Measurements from ENCODE around the gene BTBD16.

The BTBD16 gene

DNA sequence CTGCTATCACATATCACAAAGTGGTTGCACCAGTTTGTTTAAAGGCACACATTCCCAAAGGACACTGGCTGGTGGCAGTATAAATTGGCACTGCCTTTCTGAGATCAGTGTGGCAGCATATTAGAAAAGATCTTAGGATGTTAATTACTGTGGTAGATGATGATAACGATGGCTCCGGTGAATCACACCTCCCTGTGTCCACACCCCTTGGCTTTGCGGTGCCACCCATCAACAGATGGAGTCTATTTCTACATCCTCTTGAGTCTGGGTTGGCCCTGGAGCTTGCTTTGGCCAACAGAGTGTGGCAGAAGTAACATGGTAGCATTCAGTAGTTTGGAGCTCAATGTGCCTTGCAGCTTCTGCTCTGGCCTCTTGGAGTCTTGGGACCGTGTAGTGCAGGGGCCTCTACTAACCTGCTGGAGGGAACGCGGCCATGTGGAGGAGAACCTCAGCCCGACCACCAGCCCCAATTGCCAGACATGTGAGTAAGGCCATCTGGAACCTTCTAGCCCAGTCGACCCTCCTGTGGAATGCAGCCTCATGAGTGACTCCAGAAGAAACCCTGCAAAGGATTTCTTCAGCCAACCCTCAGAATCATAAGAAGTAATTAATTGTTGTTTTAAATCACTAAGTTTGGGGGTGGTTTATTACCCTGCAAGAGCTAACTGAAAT lies 76.2 kb downstream of the BTBD16 start:
- peaks cover 25% of the 10 kb centered on the region for H3K9me3 ChIP-seq (ENCODE audit: control insufficient read depth, insufficient read depth, low read depth, low read length)
- no peak overlapping the region for H3K4me3 ChIP-seq (ENCODE audit: low read depth, low read length)
- peaks cover 6% of the 10 kb centered on the region for H3K4me1 ChIP-seq (ENCODE audit: control insufficient read depth, insufficient read depth, low read length)
- H3K27ac ChIP-seq (ENCODE audit: low read depth, low read length): no peak overlapping the region
- H3K36me3 ChIP-seq (ENCODE audit: control insufficient read depth, insufficient read depth, low read length): no peaks in the 10 kb centered on the region
- no peak overlapping the region for H3K9ac ChIP-seq (ENCODE audit: low read length)
- no peaks in the 10 kb centered on the region for H3K27me3 ChIP-seq (ENCODE audit: control insufficient read depth, insufficient read depth, low read length)

DNA sequence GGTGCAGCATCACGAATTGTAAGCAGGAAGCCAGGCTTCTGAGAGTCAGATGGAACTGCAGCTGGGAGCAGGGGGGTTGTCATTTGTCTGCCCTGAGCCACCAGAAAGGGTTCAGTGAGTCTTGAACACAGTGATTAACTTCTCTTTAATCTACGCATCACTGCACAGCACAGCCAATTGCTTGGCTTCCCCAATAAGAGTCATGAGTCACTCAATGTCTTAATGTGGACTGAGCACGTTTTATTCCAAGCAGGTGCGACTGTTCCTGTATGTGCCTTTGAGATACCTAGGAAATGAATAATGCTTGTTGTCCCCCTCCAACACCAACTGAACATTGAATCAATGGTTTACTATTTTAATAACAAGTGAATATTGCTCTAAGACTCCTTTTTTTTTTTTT lies 77.4 kb downstream of the BTBD16 start:
- Histone ChIP-seq H3K9me3 (ENCODE audit: control insufficient read depth, insufficient read depth, low read depth, low read length) (peaks cover 25% of the 10 kb centered on the region), H3K4me1 (ENCODE audit: control insufficient read depth, insufficient read depth, low read length) (no peaks in the 10 kb centered on the region), H3K27ac (ENCODE audit: low read depth, low read length) (no peak overlapping the region), H3K9ac (ENCODE audit: low read length) (no peak overlapping the region), H3K27me3 (ENCODE audit: control insufficient read depth, insufficient read depth, low read length) (no peaks in the 10 kb centered on the region), H3K4me3 (ENCODE audit: low read depth, low read length) (no peak overlapping the region), H3K36me3 (ENCODE audit: control insufficient read depth, insufficient read depth, low read length) (no peaks in the 10 kb centered on the region)

- no peaks in the 10 kb centered on the region for H3K36me3 ChIP-seq (ENCODE audit: control insufficient read depth, insufficient read depth, low read length)
- no peak overlapping the region for H3K27ac ChIP-seq (ENCODE audit: low read depth, low read length)
- H3K9me3 ChIP-seq (ENCODE audit: control insufficient read depth, insufficient read depth, low read depth, low read length): peaks cover 25% of the 10 kb centered on the region
- no peaks in the 10 kb centered on the region for H3K27me3 ChIP-seq (ENCODE audit: control insufficient read depth, insufficient read depth, low read length)
- H3K9ac ChIP-seq (ENCODE audit: low read length): no peak overlapping the region
- H3K4me1 ChIP-seq (ENCODE audit: control insufficient read depth, insufficient read depth, low read length): no peaks in the 10 kb centered on the region
- H3K4me3 ChIP-seq (ENCODE audit: low read depth, low read length): no peak overlapping the region
These were observed 77.9 kb downstream of the BTBD16 start for GRCh38 chr10:122348935-122349361.

GRCh38 chr10:122349758-122350369 lies 78.8 kb downstream of the BTBD16 start:
- Histone ChIP-seq H3K4me3 (ENCODE audit: low read depth, low read length) (no peak overlapping the region), H3K27ac (ENCODE audit: low read depth, low read length) (no peak overlapping the region), H3K36me3 (ENCODE audit: control insufficient read depth, insufficient read depth, low read length) (no peaks in the 10 kb centered on the region), H3K4me1 (ENCODE audit: control insufficient read depth, insufficient read depth, low read length) (no peaks in the 10 kb centered on the region), H3K9ac (ENCODE audit: low read length) (no peak overlapping the region), H3K9me3 (ENCODE audit: control insufficient read depth, insufficient read depth, low read depth, low read length) (peaks cover 25% of the 10 kb centered on the region), H3K27me3 (ENCODE audit: control insufficient read depth, insufficient read depth, low read length) (no peaks in the 10 kb centered on the region)

GRCh38 chr10:122350893-122351292 lies 79.8 kb downstream of the BTBD16 start:
- H3K4me1 ChIP-seq (ENCODE audit: control insufficient read depth, insufficient read depth, low read length): no peaks in the 10 kb centered on the region
- no peaks in the 10 kb centered on the region for H3K36me3 ChIP-seq (ENCODE audit: control insufficient read depth, insufficient read depth, low read length)
- no peak overlapping the region for H3K27ac ChIP-seq (ENCODE audit: low read depth, low read length)
- no peak overlapping the region for H3K9ac ChIP-seq (ENCODE audit: low read length)
- peaks cover 20% of the 10 kb centered on the region for H3K9me3 ChIP-seq (ENCODE audit: control insufficient read depth, insufficient read depth, low read depth, low read length)
- no peaks in the 10 kb centered on the region for H3K27me3 ChIP-seq (ENCODE audit: control insufficient read depth, insufficient read depth, low read length)
- H3K4me3 ChIP-seq (ENCODE audit: low read depth, low read length): no peak overlapping the region

DNA sequence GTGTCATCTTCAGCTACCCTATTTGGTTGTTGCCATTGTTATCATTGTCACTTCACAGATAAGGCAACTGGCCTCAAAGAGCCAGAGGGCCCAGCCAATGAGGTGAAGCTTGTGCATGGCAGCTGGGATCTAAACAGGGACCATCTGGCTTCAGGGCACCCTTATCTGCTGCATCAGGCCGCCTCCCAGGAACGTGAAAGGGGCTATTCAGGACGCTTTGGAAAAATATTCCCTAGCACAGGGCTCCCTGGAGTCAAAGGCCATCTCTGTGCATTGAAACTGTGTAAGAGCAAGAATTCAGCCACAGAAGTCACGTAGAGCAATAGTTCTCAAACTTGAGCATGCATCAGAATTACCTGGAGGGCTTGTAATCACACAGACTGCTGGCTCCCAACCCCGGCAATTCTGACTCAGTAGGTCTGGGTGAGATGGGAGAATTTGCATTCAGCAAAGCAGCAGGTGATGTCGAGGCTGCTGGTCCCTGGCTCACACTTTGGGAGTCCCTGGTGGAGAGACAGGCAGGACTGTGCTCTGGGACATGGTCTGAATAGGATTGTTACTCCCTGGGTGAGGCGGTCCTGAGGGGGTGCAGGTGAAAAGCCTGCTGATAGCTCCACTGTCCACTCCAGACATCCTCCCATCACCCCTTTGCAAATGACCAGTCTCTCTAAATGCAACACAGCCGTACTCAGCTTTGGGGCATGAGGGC lies 81.9 kb downstream of the BTBD16 start:
- Histone ChIP-seq H3K27ac (ENCODE audit: low read depth, low read length) (no peak overlapping the region), H3K9ac (ENCODE audit: low read length) (no peak overlapping the region), H3K4me1 (ENCODE audit: control insufficient read depth, insufficient read depth, low read length) (no peaks in the 10 kb centered on the region), H3K4me3 (ENCODE audit: low read depth, low read length) (no peak overlapping the region), H3K9me3 (ENCODE audit: control insufficient read depth, insufficient read depth, low read depth, low read length) (peaks cover 5% of the 10 kb centered on the region; the same call in 1 of the 2 replicates), H3K27me3 (ENCODE audit: control insufficient read depth, insufficient read depth, low read length) (no peaks in the 10 kb centered on the region), H3K36me3 (ENCODE audit: control insufficient read depth, insufficient read depth, low read length) (no peaks in the 10 kb centered on the region)

DNA sequence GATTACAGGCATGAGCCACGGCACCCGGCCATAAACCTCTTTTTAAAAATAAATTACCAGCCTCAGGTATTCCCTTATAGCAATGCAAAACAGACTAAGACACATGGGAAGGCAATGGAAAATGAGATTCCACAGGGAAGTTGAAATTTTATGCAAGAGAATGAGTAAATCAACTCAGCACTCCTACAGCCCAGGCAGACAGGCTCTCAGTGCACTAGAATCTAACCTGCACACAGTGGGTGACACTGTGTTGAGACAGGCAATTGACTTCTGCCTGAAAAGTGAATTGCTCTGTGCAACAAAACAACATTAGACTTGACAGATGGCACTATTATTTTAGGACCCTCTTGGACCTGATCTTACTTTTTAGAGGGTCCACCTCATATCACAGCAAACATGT lies 83.3 kb downstream of the BTBD16 start:
- Histone ChIP-seq H3K36me3 (ENCODE audit: control insufficient read depth, insufficient read depth, low read length) (no peaks in the 10 kb centered on the region), H3K27me3 (ENCODE audit: control insufficient read depth, insufficient read depth, low read length) (no peaks in the 10 kb centered on the region), H3K9me3 (ENCODE audit: control insufficient read depth, insufficient read depth, low read depth, low read length) (0 out of 2 replicates have a peak, but pooled peaks cover 6% of the 10 kb centered on the region), H3K9ac (ENCODE audit: low read length) (no peak overlapping the region), H3K4me3 (ENCODE audit: low read depth, low read length) (no peak overlapping the region), H3K27ac (ENCODE audit: low read depth, low read length) (no peak overlapping the region), H3K4me1 (ENCODE audit: control insufficient read depth, insufficient read depth, low read length) (no peaks in the 10 kb centered on the region)

GRCh38 chr10:122357685-122358084 lies 86.6 kb downstream of the BTBD16 start:
- Histone ChIP-seq H3K36me3 (ENCODE audit: control insufficient read depth, insufficient read depth, low read length) (no peaks in the 10 kb centered on the region), H3K27ac (ENCODE audit: low read depth, low read length) (no peak overlapping the region), H3K9me3 (ENCODE audit: control insufficient read depth, insufficient read depth, low read depth, low read length) (0 out of 2 replicates have a peak, but pooled peaks cover 2% of the 10 kb centered on the region), H3K4me3 (ENCODE audit: low read depth, low read length) (no peak overlapping the region), H3K27me3 (ENCODE audit: control insufficient read depth, insufficient read depth, low read length) (no peaks in the 10 kb centered on the region), H3K4me1 (ENCODE audit: control insufficient read depth, insufficient read depth, low read length) (no peaks in the 10 kb centered on the region), H3K9ac (ENCODE audit: low read length) (no peak overlapping the region)

GRCh38 chr10:122359621-122360020 lies 88.5 kb downstream of the BTBD16 start:
- Histone ChIP-seq H3K9ac (ENCODE audit: low read length) (no peak overlapping the region), H3K27ac (ENCODE audit: low read depth, low read length) (no peak overlapping the region), H3K9me3 (ENCODE audit: control insufficient read depth, insufficient read depth, low read depth, low read length) (0 out of 2 replicates have a peak, but pooled peaks cover 2% of the 10 kb centered on the region), H3K4me3 (ENCODE audit: low read depth, low read length) (no peak overlapping the region), H3K4me1 (ENCODE audit: control insufficient read depth, insufficient read depth, low read length) (no peaks in the 10 kb centered on the region), H3K27me3 (ENCODE audit: control insufficient read depth, insufficient read depth, low read length) (no peaks in the 10 kb centered on the region), H3K36me3 (ENCODE audit: control insufficient read depth, insufficient read depth, low read length) (no peaks in the 10 kb centered on the region)

DNA sequence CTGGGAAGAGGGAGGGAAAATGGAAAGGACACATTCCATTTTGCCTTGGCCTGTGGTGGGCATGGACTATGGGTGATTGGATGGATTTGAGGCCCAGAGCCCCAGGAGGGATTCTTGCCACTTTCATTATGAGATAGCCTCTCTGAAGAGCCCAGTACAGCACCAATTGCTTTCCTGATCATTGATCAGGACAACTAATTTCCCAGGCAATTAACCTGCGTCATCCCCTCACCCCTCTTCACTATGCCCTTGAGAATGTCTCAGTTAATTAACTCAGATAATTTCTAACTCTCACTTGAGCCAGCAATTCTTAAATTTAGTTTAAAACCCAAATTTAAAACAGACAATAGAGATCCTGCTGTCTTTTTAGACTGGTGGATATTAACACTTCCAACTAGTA lies 90.0 kb downstream of the BTBD16 start:
- Histone ChIP-seq H3K9ac (ENCODE audit: low read length) (no peak overlapping the region), H3K4me3 (ENCODE audit: low read depth, low read length) (no peak overlapping the region), H3K27me3 (ENCODE audit: control insufficient read depth, insufficient read depth, low read length) (no peaks in the 10 kb centered on the region), H3K9me3 (ENCODE audit: control insufficient read depth, insufficient read depth, low read depth, low read length) (0 out of 2 replicates have a peak, but pooled peaks cover 2% of the 10 kb centered on the region), H3K27ac (ENCODE audit: low read depth, low read length) (no peak overlapping the region), H3K4me1 (ENCODE audit: control insufficient read depth, insufficient read depth, low read length) (no peaks in the 10 kb centered on the region), H3K36me3 (ENCODE audit: control insufficient read depth, insufficient read depth, low read length) (no peaks in the 10 kb centered on the region)

DNA sequence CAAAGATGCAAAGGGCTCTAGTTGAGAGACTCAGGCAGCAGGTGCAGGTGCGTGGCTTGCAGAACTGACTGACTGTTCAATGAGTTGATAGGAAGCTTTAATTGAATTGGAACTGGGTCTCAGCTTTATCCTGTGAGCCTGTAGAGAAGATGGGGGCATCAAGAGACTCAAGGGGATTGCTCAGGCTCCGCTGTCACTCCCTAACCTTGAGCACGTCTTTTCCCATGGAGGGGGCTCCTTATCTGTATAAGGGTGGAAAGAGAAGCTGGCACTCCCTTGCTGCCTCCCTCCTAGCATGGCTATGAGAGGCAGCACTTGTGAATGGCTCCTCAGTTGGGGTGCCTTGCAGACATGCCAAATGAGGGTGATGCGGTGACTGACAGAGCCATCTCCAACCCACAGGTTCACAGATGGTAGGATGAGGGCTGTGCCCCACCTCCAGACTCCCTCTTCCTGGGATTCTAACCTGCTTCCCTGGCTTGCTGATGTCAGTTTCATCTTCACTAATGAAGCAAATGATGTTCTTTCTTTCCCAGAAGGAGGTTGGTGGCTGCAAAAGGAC lies 91.0 kb downstream of the BTBD16 start:
- Histone ChIP-seq H3K36me3 (ENCODE audit: control insufficient read depth, insufficient read depth, low read length) (no peaks in the 10 kb centered on the region), H3K4me3 (ENCODE audit: low read depth, low read length) (no peak overlapping the region), H3K9me3 (ENCODE audit: control insufficient read depth, insufficient read depth, low read depth, low read length) (peaks cover 4% of the 10 kb centered on the region; the same call in 1 of the 2 replicates), H3K27ac (ENCODE audit: low read depth, low read length) (no peak overlapping the region), H3K4me1 (ENCODE audit: control insufficient read depth, insufficient read depth, low read length) (no peaks in the 10 kb centered on the region), H3K9ac (ENCODE audit: low read length) (no peak overlapping the region), H3K27me3 (ENCODE audit: control insufficient read depth, insufficient read depth, low read length) (no peaks in the 10 kb centered on the region)

Data from HUES6 (cell line).